ENCODE measurements around the gene CPZ.

Gene CPZ

DNA sequence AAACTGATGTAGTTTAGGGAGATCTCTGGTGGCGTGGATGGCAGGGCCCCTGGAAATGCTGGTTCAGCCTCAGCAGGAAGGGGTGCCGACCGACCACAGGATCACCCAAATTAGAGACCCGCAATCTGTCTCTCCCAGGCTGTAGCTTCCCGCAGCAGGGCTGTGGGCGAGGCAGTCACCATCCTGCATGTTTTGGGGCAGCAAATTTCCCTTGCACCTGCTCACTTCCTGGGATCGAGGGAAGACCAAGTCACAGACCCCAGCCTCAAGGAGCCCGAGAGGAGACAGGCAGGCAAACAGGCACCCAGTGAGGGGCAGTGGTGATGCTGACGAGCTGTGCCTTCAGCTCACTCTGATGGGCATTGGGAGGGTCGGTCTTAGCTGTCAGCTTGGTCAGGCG is 33.6 kb upstream of the CPZ start (continued):
- no peak for TF ChIP-seq ZNF311 (tag by site-specific recombination; IDR thresholded peaks at IDR 0.05; ENCODE audit: borderline replicate concordance)

DNA sequence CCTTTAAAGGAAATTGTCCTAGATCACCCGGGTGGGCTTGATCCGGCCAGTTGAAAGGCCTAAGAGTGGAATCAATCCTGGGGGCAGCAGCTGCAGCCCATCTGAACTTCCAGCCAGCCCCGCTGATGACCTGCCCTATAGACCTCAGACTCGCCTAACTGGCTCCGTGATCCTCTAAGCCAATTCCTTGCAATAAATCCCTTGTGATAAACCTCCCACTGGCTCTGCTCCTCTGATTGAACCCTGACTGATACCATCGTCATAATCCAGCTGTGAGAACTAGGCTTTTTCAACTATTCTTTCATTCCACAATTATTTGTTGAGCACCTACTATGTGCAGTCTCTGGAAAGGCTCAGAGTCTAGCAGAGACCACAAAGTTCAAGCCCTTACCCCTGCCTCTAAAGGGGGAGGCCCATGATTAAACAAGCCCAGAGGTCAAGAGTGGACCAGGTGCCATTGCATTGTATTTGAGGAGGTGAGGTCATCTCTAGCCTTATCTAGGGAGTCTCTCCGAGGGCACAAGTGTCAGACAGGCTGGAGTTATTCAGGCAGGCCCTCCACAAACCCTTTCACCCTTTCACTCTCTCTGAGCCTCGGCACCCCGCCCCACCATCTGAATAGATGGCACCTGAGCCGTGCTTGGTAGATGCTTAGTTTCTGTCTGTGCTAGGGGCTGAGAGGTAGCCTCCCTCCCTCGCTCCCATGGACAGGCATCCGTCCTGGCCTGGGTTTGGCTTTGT is 32.9 kb upstream of the CPZ start:
- H3K4me1 ChIP-seq (ENCODE audit: control insufficient read depth, insufficient read depth, low read length), result no peaks in the 10 kb centered on the region
- H3K9me3 ChIP-seq (ENCODE audit: control insufficient read depth, insufficient read depth, low read depth, low read length), result no peaks in the 10 kb centered on the region
- H3K36me3 ChIP-seq (ENCODE audit: control insufficient read depth in 2 of 2, insufficient read depth in 1 of 2, low read length in 2 of 2), result no peaks in the 10 kb centered on the region
- H3K4me3 ChIP-seq (ENCODE audit: low read depth, low read length), result no peak overlapping the region
- TF ChIP-seq ZNF514 (tag by site-specific recombination; IDR thresholded peaks at IDR 0.05) (no peak), ZNF571 (tag by site-specific recombination; IDR thresholded peaks at IDR 0.05) (no peak), ZNF777 (tag by site-specific recombination; IDR thresholded peaks at IDR 0.05; ENCODE audit: borderline replicate concordance) (no peak), ZNF416 (tag by site-specific recombination; IDR thresholded peaks at IDR 0.05) (no peak), ZNF558 (tag by site-specific recombination; IDR thresholded peaks at IDR 0.05) (no peak), TCF7L2 (IDR thresholded peaks at IDR 0.05; ENCODE audit: borderline replicate concordance, low read depth, low read length) (no peak), ZNF155 (tag by site-specific recombination; IDR thresholded peaks at IDR 0.05) (no peak), ZNF223 (tag by site-specific recombination; IDR thresholded peaks at IDR 0.05) (no peak), ZNF555 (tag by site-specific recombination; conservative IDR thresholded peaks at IDR 0.05) (no peak), ZNF19 (tag by site-specific recombination; IDR thresholded peaks at IDR 0.05; ENCODE audit: low read depth) (no peak), ZNF530 (tag by site-specific recombination; IDR thresholded peaks at IDR 0.05; ENCODE audit: low read depth) (no peak), IKZF3 (tag by site-specific recombination; IDR thresholded peaks at IDR 0.05) (no peak), ZNF248 (tag by site-specific recombination; IDR thresholded peaks at IDR 0.05) (no peak), ZNF830 (tag by site-specific recombination; IDR thresholded peaks at IDR 0.05; ENCODE audit: low read depth) (no peak)
- TF ChIP-seq, protein P1, sequence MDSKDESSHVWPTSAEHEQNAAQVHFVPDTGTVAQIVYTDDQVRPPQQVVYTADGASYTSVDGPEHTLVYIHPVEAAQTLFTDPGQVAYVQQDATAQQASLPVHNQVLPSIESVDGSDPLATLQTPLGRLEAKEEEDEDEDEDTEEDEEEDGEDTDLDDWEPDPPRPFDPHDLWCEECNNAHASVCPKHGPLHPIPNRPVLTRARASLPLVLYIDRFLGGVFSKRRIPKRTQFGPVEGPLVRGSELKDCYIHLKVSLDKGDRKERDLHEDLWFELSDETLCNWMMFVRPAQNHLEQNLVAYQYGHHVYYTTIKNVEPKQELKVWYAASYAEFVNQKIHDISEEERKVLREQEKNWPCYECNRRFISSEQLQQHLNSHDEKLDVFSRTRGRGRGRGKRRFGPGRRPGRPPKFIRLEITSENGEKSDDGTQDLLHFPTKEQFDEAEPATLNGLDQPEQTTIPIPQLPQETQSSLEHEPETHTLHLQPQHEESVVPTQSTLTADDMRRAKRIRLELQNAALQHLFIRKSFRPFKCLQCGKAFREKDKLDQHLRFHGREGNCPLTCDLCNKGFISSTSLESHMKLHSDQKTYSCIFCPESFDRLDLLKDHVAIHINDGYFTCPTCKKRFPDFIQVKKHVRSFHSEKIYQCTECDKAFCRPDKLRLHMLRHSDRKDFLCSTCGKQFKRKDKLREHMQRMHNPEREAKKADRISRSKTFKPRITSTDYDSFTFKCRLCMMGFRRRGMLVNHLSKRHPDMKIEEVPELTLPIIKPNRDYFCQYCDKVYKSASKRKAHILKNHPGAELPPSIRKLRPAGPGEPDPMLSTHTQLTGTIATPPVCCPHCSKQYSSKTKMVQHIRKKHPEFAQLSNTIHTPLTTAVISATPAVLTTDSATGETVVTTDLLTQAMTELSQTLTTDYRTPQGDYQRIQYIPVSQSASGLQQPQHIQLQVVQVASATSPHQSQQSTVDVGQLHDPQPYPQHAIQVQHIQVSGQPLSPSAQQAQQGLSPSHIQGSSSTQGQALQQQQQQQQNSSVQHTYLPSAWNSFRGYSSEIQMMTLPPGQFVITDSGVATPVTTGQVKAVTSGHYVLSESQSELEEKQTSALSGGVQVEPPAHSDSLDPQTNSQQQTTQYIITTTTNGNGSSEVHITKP (tag by site-specific recombination; IDR thresholded peaks at IDR 0.05), result no peak
- TF ChIP-seq, protein P2, sequence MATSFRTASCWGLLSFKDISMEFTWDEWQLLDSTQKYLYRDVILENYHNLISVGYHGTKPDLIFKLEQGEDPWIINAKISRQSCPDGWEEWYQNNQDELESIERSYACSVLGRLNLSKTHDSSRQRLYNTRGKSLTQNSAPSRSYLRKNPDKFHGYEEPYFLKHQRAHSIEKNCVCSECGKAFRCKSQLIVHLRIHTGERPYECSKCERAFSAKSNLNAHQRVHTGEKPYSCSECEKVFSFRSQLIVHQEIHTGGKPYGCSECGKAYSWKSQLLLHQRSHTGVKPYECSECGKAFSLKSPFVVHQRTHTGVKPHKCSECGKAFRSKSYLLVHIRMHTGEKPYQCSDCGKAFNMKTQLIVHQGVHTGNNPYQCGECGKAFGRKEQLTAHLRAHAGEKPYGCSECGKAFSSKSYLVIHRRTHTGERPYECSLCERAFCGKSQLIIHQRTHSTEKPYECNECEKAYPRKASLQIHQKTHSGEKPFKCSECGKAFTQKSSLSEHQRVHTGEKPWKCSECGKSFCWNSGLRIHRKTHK (tag by site-specific recombination; IDR thresholded peaks at IDR 0.05), result no peak
- TF ChIP-seq, protein P3, sequence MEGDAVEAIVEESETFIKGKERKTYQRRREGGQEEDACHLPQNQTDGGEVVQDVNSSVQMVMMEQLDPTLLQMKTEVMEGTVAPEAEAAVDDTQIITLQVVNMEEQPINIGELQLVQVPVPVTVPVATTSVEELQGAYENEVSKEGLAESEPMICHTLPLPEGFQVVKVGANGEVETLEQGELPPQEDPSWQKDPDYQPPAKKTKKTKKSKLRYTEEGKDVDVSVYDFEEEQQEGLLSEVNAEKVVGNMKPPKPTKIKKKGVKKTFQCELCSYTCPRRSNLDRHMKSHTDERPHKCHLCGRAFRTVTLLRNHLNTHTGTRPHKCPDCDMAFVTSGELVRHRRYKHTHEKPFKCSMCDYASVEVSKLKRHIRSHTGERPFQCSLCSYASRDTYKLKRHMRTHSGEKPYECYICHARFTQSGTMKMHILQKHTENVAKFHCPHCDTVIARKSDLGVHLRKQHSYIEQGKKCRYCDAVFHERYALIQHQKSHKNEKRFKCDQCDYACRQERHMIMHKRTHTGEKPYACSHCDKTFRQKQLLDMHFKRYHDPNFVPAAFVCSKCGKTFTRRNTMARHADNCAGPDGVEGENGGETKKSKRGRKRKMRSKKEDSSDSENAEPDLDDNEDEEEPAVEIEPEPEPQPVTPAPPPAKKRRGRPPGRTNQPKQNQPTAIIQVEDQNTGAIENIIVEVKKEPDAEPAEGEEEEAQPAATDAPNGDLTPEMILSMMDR (tag by site-specific recombination; IDR thresholded peaks at IDR 0.05), result no peak
- no peak overlapping the region for H3K27ac ChIP-seq (ENCODE audit: extremely low read depth, low read depth, low read length)
- CTCF ChIA-PET, result no interaction called here
- POLR2A ChIA-PET, result no interaction called here

All from HEK293 (cell line).